Upper lobe of left lung (tissue), 6 donors: ENCODE results near the gene PCNX3. TPM values are rescaled to one million over a fixed set of nuclear protein-coding genes. Genes with fewer than 3 reads are reported as not detected.

ENCODE experiments used
- ATAC-seq, 2 donors: fragments of 200-7000 bp; cut with Tn5 transposase; one replicate each; pipeline ENCODE4 v1.9.1; 2022; ENCODE audit warnings: mild to moderate bottlenecking in 2 of 2, moderate library complexity in 2 of 2; ENCODE audit not compliant: low FRiP score in 2 of 2
- DNase-seq, 2 donors: peaks; one replicate each; pipeline ENCODE4 v3.0.0-alpha.2; 2019 to 2020
- H3K27ac ChIP-seq, 4 donors: fragments of 200-600 bp; sonication (generic); one replicate each; pipeline ENCODE4 v1.5.1; 2016 to 2019
- H3K27me3 ChIP-seq, 4 donors: fragments of 200-600 bp; sonication (generic); one replicate each; pipeline ENCODE4 v1.5.1; 2017 to 2019
- H3K36me3 ChIP-seq, 4 donors: fragments of 200-600 bp; sonication (generic); one replicate each; pipeline ENCODE4 v1.5.1; 2016 to 2019
- H3K4me1 ChIP-seq, 4 donors: fragments of 200-600 bp; sonication (generic); one replicate each; pipeline ENCODE4 v1.5.1; 2018 to 2019
- H3K4me3 ChIP-seq, 4 donors: fragments of 200-600 bp; sonication (generic); one replicate each; pipeline ENCODE4 v1.5.1; 2017 to 2019; ENCODE audit warnings: mild to moderate bottlenecking in 2 of 4, moderate library complexity in 1 of 4
- H3K9me3 ChIP-seq, 4 donors: fragments of 200-600 bp; sonication (generic); one replicate each; pipeline ENCODE4 v1.5.1; 2018 to 2019
- CTCF ChIP-seq, 6 experiments: fragments of 450-650 bp in 4 of 6; fragments of 200-600 bp in 2 of 6; sonication (generic) in 2 of 6; IDR thresholded peaks; one replicate each; pipeline ENCODE4 v1.5.1; 2016 to 2019; ENCODE audit warnings: antibody characterized with exemption in 6 of 6
- EP300 ChIP-seq, 4 donors: sonication (generic); formaldehyde crosslinking; IDR thresholded peaks; one replicate each; pipeline ENCODE4 v1.5.1; 2017; ENCODE audit warnings: antibody characterized with exemption in 4 of 4, control low read depth in 2 of 4
- POLR2A ChIP-seq, 4 donors: fragments of 450-650 bp; IDR thresholded peaks; one replicate each; pipeline ENCODE4 v1.5.1; 2016 to 2017; ENCODE audit warnings: antibody characterized with exemption in 4 of 4, mild to moderate bottlenecking in 2 of 4
- POLR2AphosphoS5 ChIP-seq, 2 donors: sonication (generic); formaldehyde crosslinking; IDR thresholded peaks; one replicate each; pipeline ENCODE4 v1.5.1; 2017; ENCODE audit warnings: antibody characterized with exemption in 2 of 2
- WGBS, 2 donors: methylation state at CpG; one replicate each; pipeline ENCODE4 v1.1.5; 2017 to 2018; 5-methylcytosine and 5-hydroxymethylcytosine counted together
- total RNA-seq, 6 donors: library from RNA; depleted of rRNA in 4 of 6; stranded (reverse); fragments of >200 nt in 4 of 6; gene quantifications; one replicate each; pipeline versions ENCODE4 v1.1.0 to v1.2.1, GENCODE V29; 2016 to 2021
- donor health status: DM: no; HTN: no; CAD: no; lungs with moderate emphysema.
- donor health status: DM: no; HTN: yes; CAD: no; lungs with severe emphysema.

The PCNX3 gene
- total RNA-seq, 6 donors from 2014 or later, result 26.7 to 63.9 (median 43.9) TPM

- Histone ChIP-seq H3K27ac (peak overlapping the region in 2 of 4 donors; percentile 45 to 81), H3K4me3 (no peak overlapping the region), H3K4me1 (peaks cover 18 to 37% (median 27%) of the 10 kb centered on the region in 4 donors), H3K27me3 (no peaks in the 10 kb centered on the region), H3K9me3 (no peaks in the 10 kb centered on the region), H3K36me3 (peaks cover 0 to 71% (median 46%) of the 10 kb centered on the region in 4 donors)
- TF ChIP-seq POLR2AphosphoS5 (IDR thresholded peaks at IDR 0.05), result no peak
- TF ChIP-seq CTCF (IDR thresholded peaks at IDR 0.05), result no peak
- no peak for TF ChIP-seq POLR2A (IDR thresholded peaks at IDR 0.05)
- no peak for TF ChIP-seq EP300 (IDR thresholded peaks at IDR 0.05)
- 87 to 92% methylated on average over 4 of the region's 4 CpGs for WGBS, 2 donors
- DNase-seq (no peak), ATAC-seq (no peak)
Measured at GRCh38 chr11:65586247-65586630, 29.3 kb upstream of the PCNX3 start.

- WGBS, 2 donors, result 83 to 87% methylated on average over 2 of the region's 2 CpGs
- H3K4me3 ChIP-seq, result no peak overlapping the region
- no peaks in the 10 kb centered on the region for H3K27me3 ChIP-seq
- H3K9me3 ChIP-seq, result no peaks in the 10 kb centered on the region
- peak overlapping the region; percentile 18 to 81 (median 49) for H3K27ac ChIP-seq
- H3K36me3 ChIP-seq, result peaks cover 0 to 71% (median 41%) of the 10 kb centered on the region in 4 donors
- peaks cover 18 to 41% (median 28%) of the 10 kb centered on the region in 4 donors for H3K4me1 ChIP-seq
- no peak for TF ChIP-seq POLR2A (IDR thresholded peaks at IDR 0.05)
- TF ChIP-seq POLR2AphosphoS5 (IDR thresholded peaks at IDR 0.05), result no peak
- no peak for TF ChIP-seq CTCF (IDR thresholded peaks at IDR 0.05)
- TF ChIP-seq EP300 (IDR thresholded peaks at IDR 0.05), result no peak
- ATAC-seq (peak in 1 of 2 donors; percentile 11), DNase-seq (no peak)
Measured at GRCh38 chr11:65586676-65587075, 28.9 kb upstream of the PCNX3 start.

DNA sequence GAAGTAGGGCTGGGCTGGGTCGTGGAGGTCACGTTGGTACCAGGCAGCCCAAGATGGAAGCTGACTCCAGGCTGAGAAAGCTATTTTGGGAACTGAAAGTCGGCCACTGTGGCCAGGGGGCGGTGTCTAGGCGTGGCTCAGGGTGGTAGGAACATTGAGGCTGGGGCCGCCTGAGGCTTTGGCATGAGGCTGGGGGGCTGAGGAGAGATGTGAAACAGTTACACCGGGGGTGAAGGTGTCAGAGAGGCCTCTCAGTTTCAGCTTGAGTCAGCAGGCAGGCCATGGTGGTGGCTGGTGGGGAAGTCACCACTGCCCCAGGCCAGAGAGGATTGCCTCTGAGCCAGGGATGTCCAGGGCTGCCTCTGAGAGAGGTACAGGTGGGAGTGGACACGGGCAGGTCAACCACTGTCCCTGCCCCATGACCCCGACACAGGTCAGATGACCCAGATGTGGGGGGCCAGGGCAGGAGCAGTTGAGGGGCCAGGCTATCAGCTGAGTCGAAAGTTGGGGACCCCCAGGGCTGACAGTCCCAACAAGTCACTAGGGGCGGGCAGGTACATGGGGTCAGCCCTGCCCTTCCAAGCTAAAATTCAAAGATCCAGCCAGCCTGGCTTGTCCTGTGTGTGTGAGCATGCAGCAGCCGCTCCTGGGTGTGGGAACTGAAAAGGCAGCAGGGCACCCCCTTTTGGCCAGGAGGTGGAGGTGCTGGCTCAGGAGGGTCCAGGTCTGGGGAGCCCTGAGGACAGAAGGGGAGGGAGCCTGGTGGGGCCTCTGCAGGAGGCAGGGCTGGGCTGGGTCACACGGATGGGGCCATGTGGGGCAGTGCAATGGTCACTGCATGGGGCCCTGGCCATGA is 27.1 kb upstream of the PCNX3 start:
- Histone ChIP-seq H3K4me3 (no peak overlapping the region), H3K27ac (peak overlapping the region; percentile 34 to 81 (median 70)), H3K9me3 (no peaks in the 10 kb centered on the region), H3K27me3 (no peaks in the 10 kb centered on the region), H3K36me3 (peaks cover 0 to 71% (median 44%) of the 10 kb centered on the region in 4 donors), H3K4me1 (peaks cover 25 to 58% (median 29%) of the 10 kb centered on the region in 4 donors)
- WGBS, 2 donors, result 39 to 57% methylated on average over 9 to 12 of the region's 13 CpGs
- peak in 1 of 2 donors; percentile 79 for DNase-seq
- peak; percentile 61 to 64 for ATAC-seq
- TF ChIP-seq POLR2A (IDR thresholded peaks at IDR 0.05), result no peak
- peak; percentile 45 to 75 (median 69) for TF ChIP-seq CTCF (IDR thresholded peaks at IDR 0.05)

- ATAC-seq (no peak), DNase-seq (peak in 1 of 2 donors; percentile 63)
- Histone ChIP-seq H3K36me3 (peaks cover 0 to 63% (median 34%) of the 10 kb centered on the region in 4 donors), H3K27ac (peak overlapping the region in 1 of 4 donors; percentile 79), H3K4me1 (peaks cover 30 to 62% (median 31%) of the 10 kb centered on the region in 4 donors), H3K9me3 (no peaks in the 10 kb centered on the region), H3K27me3 (no peaks in the 10 kb centered on the region), H3K4me3 (no peak overlapping the region)
- WGBS, 2 donors, result 76 to 78% methylated on average over 8 to 9 of the region's 9 CpGs
- TF ChIP-seq POLR2AphosphoS5 (IDR thresholded peaks at IDR 0.05) (no peak), EP300 (IDR thresholded peaks at IDR 0.05) (no peak), POLR2A (IDR thresholded peaks at IDR 0.05) (no peak), CTCF (IDR thresholded peaks at IDR 0.05) (no peak)
Measured at GRCh38 chr11:65589444-65590239, 25.9 kb upstream of the PCNX3 start.
